RKO (cell line): Measurements from ENCODE around the gene TUT1.
"Not testable (repeated sequence)": the region's sequence is repeated elsewhere in the genome, so short reads cannot be mapped to it uniquely, and the experiment has no call there.

Source experiments
- DNase-seq: peaks from one replicate; pipeline ENCODE4 v3.0.0-alpha.2; 2016; ENCODE audit warnings: low spot score

Gene TUT1

DNA sequence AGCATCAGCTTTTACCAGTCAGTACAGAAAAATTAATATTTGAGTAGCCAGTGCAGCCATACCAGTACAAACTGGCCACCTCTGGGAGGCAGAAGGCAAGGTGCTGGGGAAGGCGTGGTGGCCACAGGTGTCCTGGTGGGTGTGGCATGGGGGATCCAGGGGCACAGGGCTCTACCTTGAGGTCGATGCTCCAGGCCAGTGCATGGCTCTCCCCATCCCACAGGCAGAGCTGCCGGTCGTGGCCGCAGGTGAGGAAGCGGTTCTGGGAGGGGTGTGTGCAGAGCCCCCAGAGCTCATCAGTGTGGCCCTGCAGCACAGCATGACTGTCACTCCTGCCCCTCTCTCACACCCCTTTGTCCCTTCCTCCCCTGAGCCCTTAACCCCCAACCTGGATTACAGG lies 14.1 kb upstream of the TUT1 start:
- no peak for DNase-seq

DNA sequence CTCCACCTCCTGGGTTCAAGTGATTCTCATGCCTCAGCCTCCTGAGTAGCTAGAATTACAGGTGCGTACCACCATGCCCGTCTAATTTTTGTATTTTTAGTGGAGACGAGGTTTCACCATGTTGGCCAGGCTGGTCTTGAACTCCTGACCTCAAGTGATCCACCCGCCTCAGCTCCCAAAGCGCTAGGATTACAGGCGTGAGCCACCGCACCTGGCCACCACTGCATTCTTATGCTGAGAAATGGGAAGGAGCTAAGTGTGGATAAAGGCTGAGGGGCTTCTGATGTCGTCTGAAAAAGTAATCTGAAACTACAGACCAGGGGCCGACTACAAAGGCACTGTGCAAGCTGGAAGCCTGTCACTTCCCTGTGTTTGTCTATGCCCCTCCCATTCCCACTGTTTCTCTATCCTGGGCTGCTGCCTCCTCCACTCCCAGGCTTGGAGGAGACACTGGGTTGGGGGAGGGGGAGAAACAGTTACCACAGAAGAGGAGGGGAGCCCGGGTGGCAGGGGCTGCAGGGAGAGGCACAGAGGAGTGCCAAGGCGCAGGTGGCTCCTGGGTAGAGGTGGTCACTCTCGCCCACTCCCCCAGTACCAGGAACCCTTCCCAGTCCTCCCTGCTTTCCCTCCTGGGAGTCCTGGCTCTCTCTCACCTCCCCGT lies 13.3 kb upstream of the TUT1 start:
- no peak for DNase-seq

DNA sequence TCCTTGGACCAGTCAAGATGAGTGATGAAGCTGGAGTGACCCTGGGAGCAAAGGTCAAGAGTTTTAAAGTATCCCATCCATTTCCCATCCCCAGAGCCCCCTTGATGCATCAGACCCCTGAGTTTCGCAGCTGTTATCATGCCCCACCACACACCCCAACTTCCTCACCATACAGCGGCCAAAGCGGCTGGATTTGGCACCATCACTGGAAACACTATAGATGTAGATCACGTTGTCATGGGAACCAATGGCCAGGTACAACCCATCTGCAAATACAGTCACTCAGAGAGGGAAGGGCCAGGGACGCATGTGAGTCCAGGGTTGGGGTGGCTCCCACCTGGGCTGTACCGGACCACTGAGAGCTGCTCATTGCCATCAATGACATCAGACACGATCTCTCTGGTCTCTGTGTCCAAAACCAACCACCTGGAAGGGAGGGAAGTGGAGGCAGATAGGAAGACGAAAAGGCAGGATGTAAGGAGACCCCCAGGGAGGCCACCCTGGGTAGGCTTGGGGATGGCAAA lies 12.5 kb upstream of the TUT1 start:
- no peak for DNase-seq

DNA sequence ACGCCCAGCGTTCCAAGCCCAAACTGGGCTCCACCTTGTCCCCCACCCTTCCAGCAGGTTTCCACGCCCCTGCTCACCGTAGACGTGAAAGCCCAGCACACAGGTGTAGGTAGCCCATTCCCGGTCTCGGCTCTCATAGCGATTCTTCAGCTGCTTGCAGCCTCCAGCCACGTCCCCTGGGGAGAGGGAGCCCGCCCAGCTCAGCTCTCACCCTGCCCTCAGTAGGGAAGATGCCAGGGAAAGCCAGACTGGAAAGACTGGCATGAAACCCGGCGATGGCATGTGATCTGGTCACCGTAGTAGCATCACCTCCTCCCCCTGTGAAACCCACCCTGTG lies 11.7 kb upstream of the TUT1 start:
- no peak for DNase-seq

DNA sequence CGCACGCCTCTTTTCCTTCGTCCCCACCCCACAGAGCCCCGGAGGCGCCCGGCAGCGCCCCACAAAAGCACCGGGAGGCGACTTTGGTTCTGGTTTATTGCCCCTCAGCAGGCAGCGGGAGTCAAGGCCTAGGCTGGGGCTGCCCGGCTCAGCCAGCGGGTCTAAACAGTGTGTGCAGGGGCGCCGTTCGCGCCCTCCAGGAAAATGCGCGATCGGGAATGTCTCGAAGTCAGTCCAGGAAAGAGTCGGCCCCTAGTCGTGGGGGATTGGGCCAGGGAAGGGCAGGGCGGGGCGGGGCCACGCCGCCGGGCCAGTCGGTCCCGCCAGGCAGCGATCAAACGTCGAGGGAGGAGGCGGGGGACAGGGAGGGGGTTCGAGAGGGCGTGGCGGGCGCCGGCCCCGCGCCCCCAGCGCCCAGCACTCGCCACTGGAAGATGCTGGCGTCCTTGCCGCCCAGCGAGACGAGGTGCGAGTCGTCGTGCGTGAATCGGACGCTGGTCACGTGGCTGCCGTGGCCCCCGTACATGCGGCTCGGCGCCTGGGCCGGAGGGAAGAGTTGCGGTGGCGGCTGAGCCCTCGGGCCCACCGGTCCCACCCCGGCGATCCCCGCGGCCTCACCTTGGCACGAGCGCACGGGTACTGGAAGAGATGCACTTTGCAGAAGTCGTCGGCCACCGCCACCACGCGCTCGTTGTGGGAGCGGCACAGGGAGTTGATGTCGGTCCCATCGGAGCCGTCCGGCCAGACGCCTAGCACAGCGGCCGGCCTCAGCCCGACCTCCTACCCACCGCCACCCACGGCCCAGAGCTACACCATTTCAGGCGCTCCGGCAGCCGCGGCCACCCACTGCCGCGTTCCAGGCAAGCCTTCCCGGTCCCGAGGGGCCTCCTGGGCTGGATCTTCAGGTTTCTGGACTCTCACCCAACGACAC lies 11.1 kb upstream of the TUT1 start:
- DNase-seq = peak; percentile 82

DNA sequence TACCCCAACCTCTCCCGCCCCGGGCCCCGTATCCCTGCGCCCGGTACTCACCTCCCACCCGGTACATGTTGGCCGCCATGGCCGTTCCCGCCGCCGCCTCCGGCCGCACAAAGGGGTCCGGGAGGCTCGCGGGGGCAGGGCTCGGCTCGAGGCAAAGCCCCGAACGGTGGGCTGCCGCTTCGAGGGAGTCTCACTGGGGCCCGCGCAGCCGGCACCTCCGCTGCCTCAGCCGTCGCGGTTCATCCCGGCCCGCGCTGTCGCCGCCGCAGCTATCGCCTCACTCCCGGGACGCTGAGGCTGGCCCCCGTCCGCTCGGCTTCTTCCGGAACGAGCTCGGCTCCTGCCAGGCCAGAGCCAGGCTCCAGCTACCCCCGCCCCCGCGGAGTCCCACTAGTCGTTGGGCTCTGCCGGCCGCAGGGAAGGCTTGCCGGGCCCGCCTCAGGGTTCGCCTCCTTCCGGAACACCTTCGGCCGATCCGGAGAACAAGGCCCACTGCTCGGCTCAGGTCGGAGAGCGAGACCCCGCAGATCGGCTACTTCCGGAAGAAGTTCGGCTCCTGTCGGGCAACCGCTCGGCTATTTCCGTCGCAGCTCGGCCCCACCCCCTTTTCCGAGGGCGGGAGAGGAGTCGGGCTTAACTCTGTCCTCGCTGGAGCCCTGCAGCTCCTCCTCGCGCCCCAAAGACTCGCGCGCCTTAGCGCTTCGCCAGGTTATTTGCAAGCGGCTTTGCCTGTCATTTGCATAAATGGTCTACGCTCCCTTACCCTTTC lies 10.2 kb upstream of the TUT1 start, which contains the start of gene MTA2:
Gene MTA2, minus strand, starts transcription at position 494 of the 769 bp plus-strand sequence. Its CDS starts 415 bp downstream, at position 79.
- DNase-seq = peak; percentile 98

DNA sequence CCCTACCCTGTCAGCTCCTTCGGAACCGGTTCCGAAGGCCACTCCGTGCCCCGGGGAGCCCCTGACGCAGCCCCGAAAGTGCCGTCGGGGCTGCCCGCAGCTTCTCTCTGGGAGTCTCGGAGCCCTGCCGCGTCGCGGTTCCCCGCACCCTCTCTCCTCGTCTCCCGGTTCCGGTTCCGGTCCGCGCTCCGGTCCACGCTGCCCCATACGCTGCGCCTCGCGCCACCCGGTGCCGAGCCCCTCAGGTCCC lies 9.7 kb upstream of the TUT1 start:
- DNase-seq = no peak

DNA sequence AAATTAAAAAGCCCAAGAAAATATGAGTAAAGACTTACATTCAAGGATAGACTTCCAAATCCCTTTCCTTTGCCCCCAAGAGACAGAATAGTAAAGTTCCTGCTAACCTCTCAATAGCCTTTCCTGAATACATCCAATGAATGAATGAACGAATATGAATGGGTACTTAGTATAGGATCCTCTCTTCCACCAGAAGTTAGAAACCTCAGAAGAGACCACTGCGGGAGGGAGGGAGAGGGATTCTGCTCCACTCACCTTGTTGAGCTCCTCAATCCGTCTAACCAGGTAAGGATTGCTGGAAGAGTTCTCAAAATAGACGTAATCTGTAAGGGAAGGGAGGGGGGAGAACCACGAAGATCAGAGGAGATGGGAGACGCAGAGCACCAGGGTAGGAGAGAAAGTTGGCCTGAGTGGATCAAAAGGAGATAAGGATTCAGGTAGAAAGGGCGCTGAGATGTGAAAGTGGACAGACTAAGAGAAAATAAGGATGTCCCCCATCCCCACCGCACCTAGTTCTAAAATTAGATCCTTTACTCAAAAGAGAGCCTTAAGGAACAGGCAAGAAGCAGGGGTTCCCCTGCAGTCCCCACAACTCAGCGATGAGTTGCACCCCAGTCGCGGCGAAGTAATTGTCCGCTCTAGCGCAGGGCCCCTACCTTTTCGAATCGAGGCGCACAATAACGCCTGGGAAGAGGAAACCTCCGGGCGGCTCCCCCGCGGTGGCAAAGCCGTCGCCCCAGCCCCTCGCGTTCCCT lies 9.2 kb upstream of the TUT1 start:
- no peak for DNase-seq

DNA sequence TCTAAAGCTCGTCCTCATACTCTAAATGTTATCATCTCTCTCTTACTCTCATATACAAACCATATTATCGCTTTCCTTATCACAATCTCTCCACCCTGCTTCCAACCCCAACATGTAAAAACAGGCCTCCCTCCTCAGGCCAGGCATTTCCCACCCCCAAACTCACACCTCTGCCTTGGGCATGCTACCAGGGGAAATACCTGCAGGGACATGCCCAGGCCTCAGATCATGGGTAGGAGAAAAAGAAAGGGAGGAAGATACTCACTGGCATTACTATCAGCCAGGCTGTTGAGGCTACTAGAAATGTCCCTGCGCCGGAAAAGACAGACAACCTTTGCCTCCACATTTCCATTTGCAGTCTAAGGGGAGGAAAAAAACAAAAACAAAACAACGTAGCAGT lies 8.6 kb upstream of the TUT1 start:
- DNase-seq = no peak

DNA sequence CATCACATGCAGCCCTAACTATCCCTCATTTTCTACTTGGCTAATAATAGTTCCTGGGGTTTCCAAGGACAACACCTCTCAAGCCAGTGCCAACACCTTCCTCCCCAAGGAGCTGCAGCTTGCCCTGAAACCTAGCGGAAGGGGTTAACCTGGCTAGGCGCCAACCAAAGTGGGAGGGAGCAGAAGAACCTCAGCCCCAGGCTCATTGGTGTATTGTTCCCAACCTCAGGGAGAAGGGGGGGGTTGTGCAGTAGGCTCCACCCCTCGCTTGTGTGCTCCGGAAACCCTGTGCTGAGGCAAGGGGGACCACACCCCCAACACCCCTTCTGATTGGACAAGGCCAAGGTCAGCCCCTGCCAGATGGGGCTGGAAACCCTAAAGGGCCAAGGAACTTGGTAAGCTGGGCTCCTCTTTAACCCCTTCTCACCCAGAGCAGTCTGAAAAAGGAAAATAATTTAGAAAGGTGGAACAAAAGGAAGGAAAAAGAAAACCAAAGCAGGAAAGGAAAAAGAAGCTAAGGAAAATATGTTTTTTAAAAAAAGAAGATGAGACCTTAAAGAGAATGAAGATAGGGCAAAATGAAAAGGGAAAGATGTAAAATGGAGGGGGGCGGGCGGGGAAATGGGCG lies 7.9 kb upstream of the TUT1 start:
- DNase-seq = peak; percentile 99

DNA sequence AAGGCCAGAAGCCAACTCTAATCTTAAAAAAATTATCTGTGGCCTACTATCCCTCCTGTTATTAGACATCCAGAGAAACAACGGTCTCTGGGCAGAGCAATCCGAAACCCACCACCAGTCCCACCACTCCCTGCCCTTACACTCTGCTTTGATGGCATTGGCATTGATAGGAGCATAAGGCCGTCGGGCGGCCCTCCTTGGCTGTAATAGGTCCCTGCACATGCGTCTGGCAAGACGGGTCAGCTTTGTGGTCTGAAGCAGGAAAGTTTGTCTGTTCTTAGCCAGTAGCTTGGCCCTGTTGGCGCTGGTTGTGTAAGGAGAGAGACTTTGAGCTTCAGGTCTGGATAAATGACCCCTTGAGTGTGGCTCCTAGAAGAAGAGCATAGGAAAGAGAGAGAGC lies 3.8 kb upstream of the TUT1 start:
- no peak for DNase-seq

DNA sequence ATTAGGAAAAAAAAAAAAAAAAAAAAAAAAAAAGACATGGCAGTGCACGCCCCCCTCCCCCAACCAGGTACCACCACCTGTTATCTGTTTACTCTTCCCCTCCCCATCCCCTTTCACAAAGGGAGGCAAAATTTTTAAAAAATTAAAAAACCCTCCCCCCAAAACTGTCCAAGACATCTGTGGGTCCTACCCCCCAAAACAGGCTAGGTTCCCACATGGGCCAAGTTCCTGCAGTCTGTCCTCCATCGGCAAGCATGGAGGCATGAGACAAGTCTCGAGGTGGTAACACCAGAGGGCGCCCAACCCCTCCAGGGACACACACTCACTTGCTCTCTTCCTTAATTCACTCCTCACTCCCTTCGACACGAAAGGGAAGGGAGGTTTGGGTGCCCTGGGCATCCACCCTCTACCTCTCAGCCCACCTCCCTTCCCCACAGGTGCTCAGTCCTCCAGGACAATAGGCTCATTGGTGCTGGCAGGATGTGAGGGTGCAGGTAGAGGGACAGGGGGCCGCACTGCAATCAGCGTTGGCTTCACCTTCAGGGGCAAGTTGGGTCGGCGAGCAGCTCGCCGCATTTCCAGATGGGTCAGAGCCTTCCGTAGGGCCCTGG lies 2.2 kb upstream of the TUT1 start:
- peak; percentile 76 for DNase-seq

DNA sequence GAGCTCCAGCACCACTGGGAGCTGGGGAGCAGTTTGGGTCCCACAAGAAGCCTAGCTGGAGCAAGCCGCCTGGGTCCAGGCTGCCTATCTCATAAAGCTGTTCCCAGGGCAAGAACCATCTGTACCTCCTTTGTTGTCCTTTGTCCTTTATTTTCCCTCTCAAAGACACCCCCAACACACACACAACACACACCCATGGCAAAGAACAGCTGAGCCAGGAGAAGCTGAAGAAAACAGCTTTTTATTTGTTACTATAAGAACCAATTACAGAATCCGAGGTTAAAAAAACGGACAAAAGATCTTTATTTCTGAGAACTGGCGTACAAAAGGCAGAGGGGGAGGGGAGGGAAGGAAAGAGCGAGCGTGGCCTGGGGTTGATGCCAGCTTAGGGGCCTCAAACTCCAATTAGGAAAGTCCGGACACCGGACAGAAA lies 1.7 kb upstream of the TUT1 start:
- DNase-seq = no peak

DNA sequence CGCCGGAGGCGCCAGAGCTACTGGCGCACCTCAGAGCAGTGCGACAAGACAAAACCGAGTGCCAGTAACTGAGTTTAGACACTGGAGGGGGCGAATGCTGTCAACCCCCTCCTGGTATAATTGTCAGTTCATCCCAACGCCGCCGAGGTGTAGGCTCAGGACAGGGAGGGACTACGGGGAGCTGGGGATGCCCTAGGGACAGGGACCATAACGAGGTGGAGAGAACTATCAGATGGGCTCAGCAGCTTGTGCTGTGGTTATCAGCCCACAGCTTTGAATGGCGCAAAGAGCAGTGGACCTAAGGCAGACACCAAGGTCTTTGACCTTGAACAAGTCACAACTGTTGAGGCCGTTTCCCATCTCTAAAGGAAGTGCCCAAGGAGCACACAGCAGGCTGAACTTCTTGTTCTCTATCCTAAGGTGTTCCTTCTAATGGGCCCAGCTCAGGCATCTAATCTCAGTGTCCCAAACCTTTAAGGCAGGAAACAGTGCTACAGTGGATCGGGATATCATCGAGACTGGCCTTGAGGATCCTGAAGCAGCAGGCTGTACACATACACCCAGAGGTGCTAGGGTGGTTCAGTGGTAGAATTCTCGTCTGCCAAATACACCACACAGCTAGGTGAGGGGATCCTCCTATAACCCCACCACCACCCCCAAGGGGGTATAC lies 958 bp upstream of the TUT1 start:
- no peak for DNase-seq

DNA sequence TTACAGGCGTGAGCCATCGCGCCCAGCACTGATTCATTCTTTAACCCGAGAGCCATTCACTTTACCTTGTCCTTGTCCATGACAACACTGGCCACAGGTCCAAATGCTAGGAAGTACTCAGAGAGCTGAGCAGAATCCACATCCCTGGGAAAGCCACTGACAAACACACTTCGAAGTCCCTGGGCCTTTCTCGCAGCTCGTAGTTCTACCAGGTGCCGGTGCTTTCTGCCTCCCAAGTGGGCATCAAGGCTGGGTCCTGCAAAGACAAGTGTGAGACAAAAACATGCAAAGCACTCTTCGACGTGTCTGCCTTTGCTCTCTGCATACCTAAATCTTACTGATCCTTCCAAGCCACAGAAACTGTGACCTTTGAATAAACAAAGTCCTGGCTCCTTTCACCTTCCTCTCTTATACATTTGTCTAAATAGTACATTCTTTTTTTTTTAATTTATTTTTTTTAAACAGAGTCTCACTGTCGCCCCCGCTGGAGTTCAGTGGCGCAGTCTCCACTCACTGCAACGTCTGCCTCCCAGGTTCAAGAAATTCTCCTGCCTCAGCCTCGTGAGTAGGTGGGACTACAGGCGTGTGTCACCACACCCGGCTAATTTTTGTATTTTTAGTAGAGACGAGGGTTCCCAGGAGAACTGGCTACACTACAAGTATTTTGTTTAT lies 2.2 kb downstream of the TUT1 start:
- peak; percentile 56 for DNase-seq

DNA sequence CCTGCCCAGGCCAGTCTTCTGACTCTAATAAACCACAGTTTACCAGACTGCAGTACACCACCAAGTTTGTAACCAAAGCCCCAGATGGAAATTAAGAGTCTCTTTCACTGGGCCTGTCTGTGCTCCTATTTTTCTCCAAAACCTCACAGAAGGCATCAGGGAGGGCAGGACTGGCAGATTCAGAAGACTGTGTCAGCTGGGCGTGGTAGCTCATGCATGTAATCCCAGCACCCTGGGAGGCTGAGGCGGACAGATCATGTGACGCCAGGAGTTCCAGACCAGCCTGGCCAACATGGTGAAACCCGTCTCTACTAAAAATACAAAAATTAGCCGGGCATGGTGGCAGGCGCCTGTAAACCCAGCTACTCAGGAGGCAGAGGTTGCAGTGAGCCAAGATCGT lies 6.0 kb downstream of the TUT1 start:
- not testable (repeated sequence) for DNase-seq

DNA sequence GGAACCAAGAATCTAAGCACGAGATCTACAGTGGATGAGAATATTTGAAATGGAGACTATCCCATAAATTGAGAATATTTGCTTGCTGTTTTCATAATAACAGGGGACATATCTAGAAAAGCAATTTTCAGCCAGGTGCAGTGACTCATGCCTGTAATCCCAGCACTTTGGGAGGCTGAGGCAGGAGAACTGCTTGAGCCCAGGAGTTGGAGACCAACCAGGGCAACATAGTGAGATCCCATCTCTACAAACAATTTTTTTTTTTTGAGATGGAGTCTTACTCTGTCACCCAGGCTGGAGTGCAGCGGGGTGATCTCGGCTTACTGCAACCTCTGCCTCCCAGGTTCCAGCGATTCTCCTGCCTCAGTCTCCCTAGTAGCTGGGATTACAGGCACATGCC lies 9.6 kb downstream of the TUT1 start:
- not testable (repeated sequence) for DNase-seq

DNA sequence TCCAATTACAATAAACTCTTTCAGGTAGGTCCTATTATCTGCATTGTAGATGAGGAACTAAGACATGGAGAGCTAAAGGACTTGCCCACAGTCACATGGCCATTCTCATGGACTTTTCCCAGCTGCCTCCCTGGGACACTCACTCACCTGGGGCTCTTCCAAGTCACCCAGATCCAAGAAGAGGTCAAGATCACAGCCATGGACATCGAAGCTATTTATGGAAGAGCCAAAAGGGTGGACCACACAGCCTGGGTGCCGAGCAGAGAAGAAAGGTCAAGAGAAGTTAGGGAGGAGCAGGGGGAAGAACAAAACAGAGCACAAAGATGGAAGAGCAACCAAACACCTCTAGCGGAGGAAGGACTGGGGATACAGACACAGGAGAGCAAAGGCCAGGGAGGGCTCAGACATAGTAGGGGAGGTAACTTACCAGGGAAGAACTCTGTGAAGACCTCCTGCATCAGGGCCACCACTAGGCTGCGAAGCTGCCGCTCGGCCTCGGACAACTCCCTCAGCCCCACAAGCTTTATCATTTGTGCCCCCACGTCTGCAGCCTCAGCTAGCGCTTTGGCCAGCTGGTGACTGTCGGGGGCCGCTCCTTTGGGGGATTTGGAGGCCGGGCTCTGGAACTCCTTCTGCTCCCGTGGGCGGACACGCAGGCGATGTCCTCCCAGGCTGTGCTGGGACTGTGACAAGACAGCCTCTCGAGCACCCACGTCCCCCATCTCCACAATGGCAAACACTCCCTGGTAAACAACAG lies 10.2 kb downstream of the TUT1 start:
- DNase-seq = no peak

DNA sequence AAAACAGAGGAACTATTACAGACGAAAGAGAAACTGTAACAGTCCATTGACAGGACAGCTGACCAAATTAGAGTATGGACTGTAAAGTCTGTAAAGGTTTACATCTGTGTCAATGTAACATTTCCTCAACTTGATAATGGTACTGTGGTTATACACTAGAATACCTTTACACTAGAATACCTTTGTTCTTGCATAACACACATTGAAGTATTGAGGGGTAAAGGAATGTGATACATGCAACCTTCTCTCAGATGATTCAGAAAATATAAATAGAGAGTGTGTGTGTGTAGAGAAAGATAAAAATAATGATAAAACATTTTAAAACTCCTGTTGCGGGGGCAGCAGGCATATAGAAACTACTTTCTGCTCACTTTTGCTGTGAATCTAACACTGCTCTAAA lies 12.1 kb downstream of the TUT1 start:
- DNase-seq = no peak
